ENCODE data around the gene TFAM.

The TFAM gene

GRCh38 chr10:58371473-58371872 is 13.7 kb upstream of the TFAM start:
- no peak for DNase-seq (ENCODE audit: low spot score)
- in situ Hi-C loops (cut with MboI; ENCODE audit: low pct_unique_long_range_greater_than_20kb, low sequenced_read_pairs, unreplicated experiment) = no loop called here
- TF ChIP-seq CTCF (IDR thresholded peaks at IDR 0.05; ENCODE audit: extremely low read depth, insufficient read depth, missing control alignments) = no peak

GRCh38 chr10:58372607-58373441 is 12.4 kb upstream of the TFAM start:
- in situ Hi-C loops (cut with MboI; ENCODE audit: low pct_unique_long_range_greater_than_20kb, low sequenced_read_pairs, unreplicated experiment) = no loop called here
- no peak for TF ChIP-seq CTCF (IDR thresholded peaks at IDR 0.05; ENCODE audit: extremely low read depth, insufficient read depth, missing control alignments)
- no peak for DNase-seq (ENCODE audit: low spot score)

GRCh38 chr10:58373442-58373827 is 11.8 kb upstream of the TFAM start:
- no peak for TF ChIP-seq CTCF (IDR thresholded peaks at IDR 0.05; ENCODE audit: extremely low read depth, insufficient read depth, missing control alignments)
- in situ Hi-C loops (cut with MboI; ENCODE audit: low pct_unique_long_range_greater_than_20kb, low sequenced_read_pairs, unreplicated experiment) = no loop called here
- no peak for DNase-seq (ENCODE audit: low spot score)

- no peak for DNase-seq (ENCODE audit: low spot score)
- TF ChIP-seq CTCF (IDR thresholded peaks at IDR 0.05; ENCODE audit: extremely low read depth, insufficient read depth, missing control alignments) = no peak
- in situ Hi-C loops (cut with MboI; ENCODE audit: low pct_unique_long_range_greater_than_20kb, low sequenced_read_pairs, unreplicated experiment) = no loop called here
Observed at GRCh38 chr10:58382489-58382995, 2.7 kb upstream of the TFAM start.

DNA sequence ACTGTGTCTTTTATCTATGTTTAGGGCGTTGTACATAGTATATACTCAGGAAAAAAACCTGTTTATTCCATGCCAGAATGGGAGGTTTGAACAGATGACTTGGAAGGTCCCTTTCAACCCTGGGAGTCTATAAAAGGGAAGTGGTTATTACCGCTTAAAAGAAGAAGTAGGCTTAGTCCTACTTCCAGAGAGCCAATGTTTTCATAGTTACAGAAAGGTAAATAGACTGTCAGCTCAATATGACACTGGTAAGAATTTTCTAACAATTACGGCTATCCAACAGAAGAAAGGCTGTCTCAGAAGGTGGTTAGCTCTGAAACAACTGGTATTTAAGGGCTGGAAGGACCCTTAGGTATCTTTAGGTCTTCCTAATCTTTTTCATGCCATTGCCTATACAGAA is 1.1 kb upstream of the TFAM start:
- peak; percentile 49 for DNase-seq (ENCODE audit: low spot score)
- in situ Hi-C loops (cut with MboI; ENCODE audit: low pct_unique_long_range_greater_than_20kb, low sequenced_read_pairs, unreplicated experiment) = no loop called here

GRCh38 chr10:58384544-58384998 is 639 bp upstream of the TFAM start:
- DNase-seq (ENCODE audit: low spot score) = no peak
- in situ Hi-C loops (cut with MboI; ENCODE audit: low pct_unique_long_range_greater_than_20kb, low sequenced_read_pairs, unreplicated experiment) = no loop called here
- TF ChIP-seq CTCF (IDR thresholded peaks at IDR 0.05; ENCODE audit: extremely low read depth, insufficient read depth, missing control alignments) = no peak

More for the DNA sequence above, 1.1 kb upstream of the TFAM start:
- no peak for TF ChIP-seq CTCF (IDR thresholded peaks at IDR 0.05; ENCODE audit: extremely low read depth, insufficient read depth, missing control alignments)
